HuH-7 (cell line): Measurements from ENCODE around the gene SPAG16.

Source experiments
- DNase-seq: peaks from one replicate; pipeline ENCODE4 v3.0.0; 2011; ENCODE audit warnings: low spot score

SPAG16 gene

DNA sequence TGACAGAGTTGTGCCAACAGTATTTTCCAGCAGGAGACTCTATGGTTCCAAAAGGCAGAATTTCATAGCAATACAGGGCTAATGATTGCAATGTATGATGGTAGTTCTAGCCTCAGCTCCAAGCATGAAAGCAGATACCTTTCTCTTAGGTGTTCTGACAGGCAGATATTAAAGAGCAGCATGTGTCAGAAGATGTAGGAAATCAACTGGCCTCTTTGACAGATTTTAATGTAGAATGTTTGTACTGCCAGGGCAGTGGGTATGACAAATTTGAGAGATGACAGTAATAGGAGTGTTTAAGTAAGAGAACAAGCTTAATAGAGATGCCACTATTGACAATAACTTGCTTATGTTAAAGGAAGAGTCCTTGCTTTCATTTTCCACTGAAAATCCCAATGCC is 1105.1 kb downstream of the SPAG16 start:
- DNase-seq: no peak

DNA sequence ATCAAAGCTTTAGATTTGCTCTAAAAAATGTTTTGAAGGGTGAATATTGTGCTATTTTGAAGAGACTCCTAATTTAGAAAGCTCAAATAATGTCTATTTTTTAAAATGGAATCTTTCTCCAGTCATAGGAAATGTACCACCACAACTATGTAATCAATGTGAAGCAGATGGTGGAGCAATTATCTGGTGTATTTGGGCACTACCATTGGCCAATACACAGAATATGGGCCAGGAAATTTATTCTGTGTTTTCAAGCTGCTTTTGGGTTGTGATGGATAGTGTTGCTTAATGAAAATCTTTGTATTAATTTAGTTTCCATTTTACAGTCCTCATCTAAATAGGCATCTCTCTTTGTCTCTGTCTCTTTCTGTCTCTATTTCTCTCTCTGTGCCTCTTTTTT is 1109.5 kb downstream of the SPAG16 start:
- DNase-seq: no peak

DNA sequence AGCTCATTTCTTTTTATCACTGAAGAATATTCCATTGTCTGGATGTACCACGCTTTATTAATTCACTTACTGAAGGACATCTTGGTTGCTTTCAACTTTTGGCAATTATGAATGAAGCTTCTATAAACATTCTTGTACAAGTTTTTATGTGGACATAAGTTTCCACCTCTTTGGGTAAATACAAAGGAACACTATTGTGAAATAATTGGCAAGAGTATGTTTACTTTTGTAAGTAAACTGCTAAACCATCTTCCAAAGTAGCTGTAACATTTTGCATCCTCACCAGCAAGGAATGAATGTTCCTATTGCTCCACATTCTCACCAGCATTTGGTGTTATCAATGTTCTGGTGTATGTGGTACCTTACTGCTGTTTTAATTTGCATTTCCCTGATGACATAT is 1110.8 kb downstream of the SPAG16 start:
- DNase-seq: no peak

DNA sequence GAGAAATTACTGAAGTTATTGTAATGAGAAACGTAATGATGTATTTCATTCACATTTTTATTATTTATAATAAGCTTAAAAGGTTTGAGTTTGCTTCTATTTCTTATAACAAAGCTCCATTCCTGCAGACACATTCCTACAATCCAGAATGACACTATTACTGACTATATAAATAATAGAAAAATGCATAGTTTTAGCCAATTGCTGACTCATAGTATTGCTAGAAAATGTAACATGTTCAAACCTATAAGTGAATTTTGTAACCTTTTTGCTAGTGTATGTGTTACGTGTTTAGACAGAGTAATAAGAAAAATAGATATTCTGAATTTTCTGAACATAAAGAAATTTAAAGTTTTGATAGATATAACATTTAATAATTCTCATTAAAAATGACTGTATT is 1117.3 kb downstream of the SPAG16 start:
- no peak for DNase-seq

DNA sequence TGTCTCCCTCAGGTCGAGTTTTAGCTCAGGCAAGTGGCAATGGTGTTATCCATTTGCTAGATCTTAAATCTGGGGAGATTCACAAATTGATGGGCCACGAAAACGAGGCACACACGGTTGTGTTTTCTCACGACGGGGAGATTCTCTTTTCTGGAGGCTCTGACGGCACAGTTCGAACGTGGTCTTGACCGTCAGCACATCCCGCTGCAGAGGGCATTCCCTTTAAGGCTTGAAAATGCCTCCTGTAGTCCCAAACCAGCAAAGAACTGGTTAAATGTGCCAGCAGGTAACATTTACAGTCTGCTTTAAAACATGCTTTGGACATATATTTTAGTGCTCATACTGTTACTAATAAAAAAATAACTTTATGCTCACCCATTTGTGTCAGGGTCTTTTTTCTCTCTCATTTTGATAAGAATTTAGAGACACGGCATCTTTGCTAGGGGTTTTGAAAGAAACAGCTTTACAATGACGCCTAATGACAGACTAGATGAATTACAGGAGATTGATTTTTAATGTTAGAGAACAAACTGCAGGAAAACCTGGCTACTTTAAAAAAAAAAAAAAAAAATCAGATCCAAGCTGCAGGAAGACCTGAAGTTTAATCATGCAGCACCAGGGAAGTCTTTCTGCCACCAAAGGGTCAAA is 1126.0 kb downstream of the SPAG16 start:
- DNase-seq: no peak

DNA sequence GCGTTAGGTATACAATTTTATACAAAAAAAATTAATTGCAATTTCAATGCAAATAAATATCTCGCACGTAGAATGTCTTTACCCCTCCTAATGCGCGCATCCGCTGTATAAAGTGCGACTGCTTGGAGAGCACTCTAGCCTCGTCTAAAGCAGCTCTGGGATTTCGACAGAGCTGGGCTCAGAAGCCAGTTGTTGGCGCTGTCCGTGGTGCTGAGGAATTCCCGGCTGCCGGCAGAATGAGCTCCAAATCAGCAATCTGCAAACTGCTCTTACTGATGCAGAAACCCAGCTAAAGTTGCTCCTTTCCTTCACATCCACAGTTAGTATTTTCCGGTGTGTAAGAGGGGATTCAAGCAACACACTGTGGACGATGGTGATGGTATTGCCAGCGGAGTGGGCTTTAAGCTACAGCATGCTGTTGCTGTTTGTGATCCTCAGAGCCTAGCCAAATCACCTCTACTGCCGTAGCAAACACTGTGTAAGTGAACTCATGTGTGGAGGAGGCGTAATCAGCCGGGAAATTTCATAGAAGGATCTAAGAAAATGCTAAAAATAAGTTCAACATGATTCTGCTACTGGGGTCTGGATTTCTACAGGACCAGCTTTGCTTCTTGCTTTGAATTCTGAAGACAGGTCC is 1126.8 kb downstream of the SPAG16 start, which contains the start of gene VWC2L:
VWC2L (plus strand) TSS at position 137 of the 637 bp plus-strand sequence. CDS start 3,140 bp downstream, outside the sequence.
- DNase-seq: peak; percentile 39

DNA sequence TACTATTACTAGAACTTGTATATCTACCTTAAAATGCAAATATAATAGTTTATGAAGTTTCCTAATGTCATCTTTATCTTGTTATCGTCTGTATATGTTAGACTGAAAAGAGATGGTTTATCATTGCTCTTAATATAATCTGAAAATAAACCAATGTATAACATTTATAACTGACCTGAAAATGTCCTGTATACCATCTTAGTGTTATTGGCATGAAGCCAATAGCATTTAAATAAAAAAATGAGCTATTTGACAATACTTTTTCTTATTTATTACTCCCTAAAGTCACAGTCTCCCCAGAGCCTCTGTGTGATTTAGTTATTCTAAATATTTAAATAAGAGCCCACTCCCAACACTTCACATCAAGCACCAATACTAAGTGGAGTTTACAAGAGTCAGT is 1128.4 kb downstream of the SPAG16 start:
- no peak for DNase-seq

DNA sequence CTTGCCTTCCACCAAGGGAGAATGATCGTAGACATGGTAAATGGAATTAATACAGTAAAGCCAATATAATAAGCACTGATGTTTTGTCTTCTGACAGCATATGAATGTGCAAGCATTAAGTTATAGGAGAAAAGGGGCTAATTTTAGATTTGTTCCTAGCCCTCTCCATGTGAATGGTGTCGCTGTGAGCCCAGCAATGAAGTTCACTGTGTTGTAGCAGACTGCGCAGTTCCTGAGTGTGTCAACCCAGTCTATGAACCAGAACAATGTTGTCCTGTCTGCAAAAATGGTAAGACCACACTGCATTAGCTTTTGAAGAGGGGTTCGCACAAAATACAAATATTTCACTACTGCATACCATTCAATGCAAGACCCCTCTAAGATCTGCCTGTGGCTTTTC is 1152.2 kb downstream of the SPAG16 start:
- DNase-seq: no peak

DNA sequence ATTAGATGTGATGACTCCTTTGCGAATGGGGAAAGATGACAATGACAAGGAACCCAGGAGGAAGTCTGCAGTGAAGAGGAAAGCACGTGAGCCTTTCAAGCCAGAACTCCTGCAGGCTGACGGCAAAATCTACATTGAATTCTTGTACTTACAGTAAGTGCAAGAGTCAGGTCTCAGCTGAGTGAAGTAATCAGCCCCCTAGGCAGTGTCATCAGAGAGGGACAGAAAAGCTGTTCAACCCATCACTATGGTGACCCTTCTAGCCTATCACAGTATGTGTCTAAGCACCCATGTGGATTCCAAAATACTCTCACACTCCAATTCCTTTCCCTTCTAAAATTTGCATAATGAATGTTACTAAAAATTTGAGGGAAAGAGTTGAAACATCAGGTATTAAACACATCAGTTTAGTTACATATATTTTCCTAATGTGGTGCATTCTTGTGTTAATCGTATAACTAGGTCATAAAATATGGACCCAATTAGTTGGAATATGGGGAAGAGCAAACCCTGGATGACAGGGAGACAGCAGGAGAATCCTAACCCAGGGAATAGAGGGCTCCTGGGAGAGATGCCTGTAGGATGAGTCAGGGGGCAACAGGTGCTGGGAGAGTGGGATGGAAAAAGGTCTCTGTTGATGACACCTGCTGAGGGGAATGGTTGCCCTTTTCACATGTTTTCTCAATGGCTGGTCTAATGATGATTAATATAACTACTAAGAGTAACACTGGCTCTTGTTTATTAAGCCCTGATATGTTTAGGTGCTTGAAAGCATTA is 1166.0 kb downstream of the SPAG16 start:
- no peak for DNase-seq

DNA sequence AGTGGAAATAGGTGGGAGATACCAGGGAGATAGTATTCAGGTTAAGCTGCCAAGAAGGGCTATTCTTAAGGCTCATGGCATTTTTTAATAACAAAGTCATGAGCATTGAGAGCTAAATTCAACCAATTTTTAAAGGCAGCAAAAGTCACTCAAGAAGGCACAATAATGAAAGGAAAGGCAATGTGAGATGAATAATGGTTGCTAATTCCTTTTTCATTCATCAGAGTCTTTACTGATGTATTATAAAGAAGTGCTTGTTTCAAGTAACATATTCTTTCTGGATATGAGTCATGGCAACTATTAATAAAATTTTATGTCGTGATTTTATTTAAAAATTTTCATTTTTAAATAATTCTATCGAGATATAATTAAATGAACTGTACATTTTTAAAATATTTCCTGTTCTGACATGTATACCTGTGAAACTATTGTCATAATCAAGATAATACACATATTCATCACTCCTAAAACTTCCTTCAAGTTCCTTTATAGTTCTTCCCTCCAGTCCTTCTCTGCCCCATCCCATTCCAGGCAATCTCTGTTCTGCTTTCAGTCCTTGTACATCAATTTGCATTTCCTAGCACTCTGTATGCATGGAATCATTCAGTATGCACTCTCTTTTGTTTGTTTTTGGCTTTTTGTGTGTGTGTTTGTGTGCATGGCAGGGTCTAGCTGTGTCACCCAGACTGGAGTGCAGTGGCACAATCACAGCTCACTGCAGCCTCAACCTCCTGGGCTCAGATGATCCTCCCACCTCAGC is 1167.4 kb downstream of the SPAG16 start:
- no peak for DNase-seq
